Lung (tissue), 12 donors: ENCODE measurements around the gene CFAP20. TPM values are rescaled to one million over a fixed set of nuclear protein-coding genes. Genes with fewer than 3 reads are reported as not detected.

Experiments
- ATAC-seq: fragments of 200-7000 bp; cut with Tn5 transposase; one replicate; pipeline ENCODE4 v1.9.1; 2020; ENCODE audit warnings: moderate number of reproducible peaks; ENCODE audit not compliant: insufficient read depth, low FRiP score
- DNase-seq, 3 donors: peaks; one replicate each; pipeline ENCODE4 v3.0.0-alpha.2; 2013 to 2017
- H3K27ac ChIP-seq, 2 donors: one replicate each; pipeline ENCODE4 v1.5.1; 2013; ENCODE audit warnings: mild to moderate bottlenecking in 2 of 2, moderate library complexity in 2 of 2, control low read depth in 1 of 2, inconsistent platforms in 1 of 2, low read depth in 1 of 2, low read length in 1 of 2
- H3K27me3 ChIP-seq, 3 donors: one replicate each; pipeline ENCODE4 v1.5.1; 2013; ENCODE audit warnings: low read length in 2 of 3; ENCODE audit not compliant: control insufficient read depth in 3 of 3, insufficient read depth in 3 of 3
- H3K36me3 ChIP-seq, 4 donors: one replicate each; pipeline ENCODE4 v1.5.1; 2013; ENCODE audit warnings: low read length in 4 of 4, mild to moderate bottlenecking in 1 of 4, moderate library complexity in 1 of 4; ENCODE audit not compliant: control insufficient read depth in 4 of 4, insufficient read depth in 4 of 4
- H3K4me1 ChIP-seq, 5 donors: one replicate each; pipeline ENCODE4 v1.5.1; 2013; ENCODE audit warnings: low read length in 5 of 5, mild to moderate bottlenecking in 2 of 5, moderate library complexity in 1 of 5; ENCODE audit not compliant: control insufficient read depth in 5 of 5, insufficient read depth in 5 of 5
- H3K4me3 ChIP-seq: one replicate; pipeline ENCODE4 v1.5.1; 2013; ENCODE audit warnings: mild to moderate bottlenecking, control low read depth, moderate library complexity
- H3K9ac ChIP-seq, 2 donors: one replicate each; pipeline ENCODE4 v1.5.1; 2013; ENCODE audit warnings: low read length in 2 of 2, control low read depth in 1 of 2; ENCODE audit not compliant: insufficient read depth in 1 of 2
- H3K9me3 ChIP-seq, 4 donors: one replicate each; pipeline ENCODE4 v1.5.1; 2013; ENCODE audit warnings: low read length in 3 of 4, mild to moderate bottlenecking in 1 of 4, moderate library complexity in 1 of 4; ENCODE audit not compliant: control insufficient read depth in 4 of 4, insufficient read depth in 3 of 4
- CTCF ChIP-seq: IDR thresholded peaks from 2 replicates; pipeline ENCODE4 v1.5.1; 2012; ENCODE audit warnings: mild to moderate bottlenecking; ENCODE audit errors: control extremely low read depth, extremely low read depth
- WGBS, 2 donors: extraction: QIAGEN DNeasy Blood & Tissue Kit; methylation state at CpG; one replicate each; pipeline ENCODE4 v1.1.7; 2013; 5-methylcytosine and 5-hydroxymethylcytosine counted together
- polyA plus RNA-seq, 2 donors: library from polyadenylated mRNA; stranded (reverse); fragments of 200-250 nt; gene quantifications; one replicate each; pipeline ENCODE4 v1.2.1, GENCODE V29; 2013
- total RNA-seq, 2 donors: library from RNA; depleted of rRNA in 1 of 2; stranded (reverse); fragments of >200 nt in 1 of 2; gene quantifications; one replicate each; pipeline ENCODE4 v1.2.1, GENCODE V29; 2014 to 2021
- donor health status: control.
- donor health status: control.
- donor health status: Bipolar disorder and iron deficiency.
- donor health status: healthy.
- donor health status: DM: yes; HTN: yes; CAD: no.

The CFAP20 gene
- total and polyA plus RNA-seq, 4 donors, result 20.6 to 86.3 (median 34.7) TPM

DNA sequence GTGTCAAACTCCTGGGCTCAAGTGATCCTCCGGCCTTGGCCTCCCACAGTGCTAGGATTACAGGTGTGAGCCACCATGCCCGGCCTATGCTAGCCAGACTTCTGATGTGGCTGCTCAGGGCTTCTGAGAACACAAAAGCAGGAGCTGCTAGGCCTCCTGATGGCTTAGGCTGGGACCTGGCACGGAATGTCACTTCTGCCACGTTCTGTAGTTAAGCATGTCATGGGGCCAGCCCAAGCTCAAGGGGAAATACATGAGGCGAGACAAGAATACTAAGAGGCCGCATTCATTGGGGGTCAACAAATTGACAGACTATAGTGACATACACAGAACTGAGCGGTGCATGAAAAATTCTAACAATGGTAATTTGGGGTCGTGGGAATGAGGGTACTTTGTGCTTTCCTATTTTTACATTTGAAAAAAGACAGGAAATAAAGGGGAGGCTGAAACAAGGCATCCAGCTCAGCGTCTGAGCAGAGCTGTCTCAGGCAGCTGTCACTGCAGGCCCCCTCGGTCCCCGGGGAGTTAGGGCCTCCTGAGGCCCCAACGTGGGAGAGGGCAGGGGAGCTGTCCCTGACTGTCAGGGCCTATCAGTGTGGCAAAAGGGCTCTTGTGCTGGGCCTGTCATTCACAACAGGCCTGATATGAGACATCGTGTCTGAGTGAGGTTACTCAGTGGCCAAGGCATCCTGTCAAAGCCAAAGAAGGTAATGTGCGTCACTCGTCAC, 26.4 kb downstream of the CFAP20 start:
- Histone ChIP-seq H3K4me1 (no peaks in the 10 kb centered on the region), H3K36me3 (no peaks in the 10 kb centered on the region), H3K9ac (no peak overlapping the region), H3K27ac (peak overlapping the region in 1 of 2 donors; percentile 77), H3K27me3 (no peaks in the 10 kb centered on the region), H3K9me3 (no peaks in the 10 kb centered on the region), H3K4me3 (no peak overlapping the region)
- ATAC-seq (no peak), DNase-seq (no peak)
- WGBS, 2 donors, result 84 to 89% methylated on average over 15 of the region's 15 CpGs
- no peak for TF ChIP-seq CTCF

DNA sequence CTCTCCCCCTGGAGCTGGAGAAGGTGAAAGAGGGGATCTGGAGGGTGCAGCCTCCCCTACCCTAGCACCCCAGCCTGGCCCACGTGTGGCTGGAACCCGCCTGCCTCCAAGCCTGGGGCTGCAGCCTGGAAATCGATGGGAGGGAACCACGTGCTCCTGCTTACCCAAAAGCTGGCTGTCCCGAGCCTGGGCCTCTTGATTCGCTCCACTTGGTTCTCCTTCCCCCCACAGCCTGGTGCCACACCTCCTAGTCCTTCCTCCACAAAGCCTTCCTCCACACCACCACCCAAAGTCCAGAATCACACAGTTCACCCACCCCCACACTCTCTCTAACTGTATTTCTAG, 29.3 kb downstream of the CFAP20 start:
- WGBS, 2 donors, result 76 to 83% methylated on average over 6 of the region's 6 CpGs
- TF ChIP-seq CTCF, result no peak
- Histone ChIP-seq H3K27ac (no peak overlapping the region), H3K27me3 (no peaks in the 10 kb centered on the region), H3K9me3 (no peaks in the 10 kb centered on the region), H3K4me1 (peaks cover 0 to 7% (median 0%) of the 10 kb centered on the region in 5 donors), H3K9ac (no peak overlapping the region), H3K36me3 (no peaks in the 10 kb centered on the region), H3K4me3 (no peak overlapping the region)
- ATAC-seq (no peak), DNase-seq (no peak)

- Histone ChIP-seq H3K4me1 (peaks cover 0 to 7% (median 0%) of the 10 kb centered on the region in 5 donors), H3K36me3 (no peaks in the 10 kb centered on the region), H3K27ac (no peak overlapping the region), H3K4me3 (no peak overlapping the region), H3K9ac (no peak overlapping the region), H3K27me3 (no peaks in the 10 kb centered on the region), H3K9me3 (no peaks in the 10 kb centered on the region)
- 90 to 94% methylated on average over 12 of the region's 12 CpGs for WGBS, 2 donors
- DNase-seq (no peak), ATAC-seq (no peak)
- no peak for TF ChIP-seq CTCF
Measured at GRCh38 chr16:58099097-58099955, 29.9 kb downstream of the CFAP20 start.
